SK-N-MC (cell line): ENCODE results near the gene SNX25.
"Not testable (repeated sequence)": the region's sequence is repeated elsewhere in the genome, so short reads cannot be mapped to it uniquely, and the experiment has no call there.

Experiments
- DNase-seq: peaks from one replicate; pipeline ENCODE4 v3.0.0-alpha.2; 2011; ENCODE audit warnings: low read depth, low spot score
- H3K27ac ChIP-seq: fragments of 200-600 bp; sonication (generic); 2 replicates; pipeline ENCODE4 v1.5.1; 2016; ENCODE audit warnings: mixed run types
- H3K36me3 ChIP-seq: fragments of 200-600 bp; sonication (generic); 2 replicates; pipeline ENCODE4 v1.6.1; 2017; ENCODE audit warnings: antibody characterized with exemption, low read length, mixed read lengths; ENCODE audit not compliant: insufficient read depth
- H3K4me3 ChIP-seq: fragments of 200-600 bp; sonication (generic); 2 replicates; pipeline ENCODE4 v1.5.1; 2016
- H3K9ac ChIP-seq: fragments of 200-600 bp; sonication (generic); 2 replicates; pipeline ENCODE4 v1.8.0; 2017; ENCODE audit warnings: mixed run types, mixed read lengths; ENCODE audit not compliant: insufficient read length
- H3K9me3 ChIP-seq: fragments of 200-600 bp; sonication (generic); 2 replicates; pipeline ENCODE4 v1.6.1; 2017; ENCODE audit warnings: low read depth, mild to moderate bottlenecking, antibody characterized with exemption, low read length, moderate library complexity, mixed read lengths
- EZH2 ChIP-seq: fragments of 200-600 bp; sonication (generic); IDR thresholded peaks from one replicate; pipeline ENCODE4 v1.6.1; 2017; ENCODE audit warnings: antibody characterized with exemption
- FOXP2 ChIP-seq: optimal IDR thresholded peaks from 2 replicates; pipeline ENCODE3; 2011; ENCODE audit warnings: mild to moderate bottlenecking, moderate library complexity; ENCODE audit not compliant: insufficient read depth; ENCODE audit errors: extremely low read length, control extremely low read depth
- POLR2AphosphoS5 ChIP-seq: IDR thresholded peaks from 2 replicates; pipeline ENCODE4 v1.6.1; 2012; ENCODE audit warnings: mild to moderate bottlenecking, low read depth, low read length, borderline replicate concordance

The SNX25 gene

GRCh38 chr4:185203486-185204237, 5.7 kb upstream of the SNX25 start, which contains the start of gene CFAP97:
Gene CFAP97, minus strand, starts transcription at chr4:185204000. Its CDS starts 12,804 bp downstream, at chr4:185191196.
- H3K9ac ChIP-seq = peak within 1 kb of the TSS; percentile 83
- DNase-seq = no peak
- H3K36me3 ChIP-seq = peaks cover 2% of the 10 kb centered on the region; the same call in 1 of the 2 replicates
- no peaks in the 10 kb centered on the region for H3K9me3 ChIP-seq
- H3K4me3 ChIP-seq = peak within 1 kb of the TSS; percentile 81
- TF ChIP-seq EZH2 = no peak
- TF ChIP-seq POLR2AphosphoS5 = peak; percentile 6; the same call in 1 of the 2 replicates
- TF ChIP-seq FOXP2 = no peak
- H3K27ac ChIP-seq = peak within 1 kb of the TSS; percentile 73

- TF ChIP-seq EZH2 (no peak), POLR2AphosphoS5 (no peak), FOXP2 (no peak)
- H3K9me3 ChIP-seq = no peaks in the 10 kb centered on the region
- H3K4me3 ChIP-seq = peak overlapping the region; percentile 81
- no peak for DNase-seq
- no peak overlapping the region; the same call in 1 of the 2 replicates for H3K27ac ChIP-seq
- H3K36me3 ChIP-seq = peaks cover 2% of the 10 kb centered on the region; the same call in 1 of the 2 replicates
- H3K9ac ChIP-seq = peak overlapping the region; percentile 83
Measured at GRCh38 chr4:185204238-185204910, 5.0 kb upstream of the SNX25 start.

DNA sequence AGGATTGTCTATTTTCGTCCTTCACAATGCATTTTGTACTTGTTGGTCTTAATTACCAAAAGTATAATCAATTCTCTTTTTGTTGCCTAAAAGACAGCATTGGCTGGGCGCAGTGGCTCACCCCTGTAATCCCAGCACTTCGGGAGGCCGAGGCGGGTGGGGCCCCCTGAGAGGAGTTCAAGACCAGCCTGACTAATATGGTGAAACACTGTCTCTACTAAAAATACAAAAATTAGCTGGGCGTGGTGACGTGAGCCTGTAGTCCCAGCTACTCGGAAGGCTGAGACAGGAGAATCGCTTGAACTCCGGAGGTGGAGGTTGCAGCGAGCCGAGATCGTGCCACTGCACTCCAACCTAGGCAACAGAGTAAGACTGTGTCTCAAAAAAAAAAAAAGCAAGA, 4.3 kb upstream of the SNX25 start:
- not testable (repeated sequence) for H3K36me3 ChIP-seq, DNase-seq, H3K9ac ChIP-seq, H3K9me3 ChIP-seq, H3K27ac ChIP-seq, H3K4me3 ChIP-seq

DNA sequence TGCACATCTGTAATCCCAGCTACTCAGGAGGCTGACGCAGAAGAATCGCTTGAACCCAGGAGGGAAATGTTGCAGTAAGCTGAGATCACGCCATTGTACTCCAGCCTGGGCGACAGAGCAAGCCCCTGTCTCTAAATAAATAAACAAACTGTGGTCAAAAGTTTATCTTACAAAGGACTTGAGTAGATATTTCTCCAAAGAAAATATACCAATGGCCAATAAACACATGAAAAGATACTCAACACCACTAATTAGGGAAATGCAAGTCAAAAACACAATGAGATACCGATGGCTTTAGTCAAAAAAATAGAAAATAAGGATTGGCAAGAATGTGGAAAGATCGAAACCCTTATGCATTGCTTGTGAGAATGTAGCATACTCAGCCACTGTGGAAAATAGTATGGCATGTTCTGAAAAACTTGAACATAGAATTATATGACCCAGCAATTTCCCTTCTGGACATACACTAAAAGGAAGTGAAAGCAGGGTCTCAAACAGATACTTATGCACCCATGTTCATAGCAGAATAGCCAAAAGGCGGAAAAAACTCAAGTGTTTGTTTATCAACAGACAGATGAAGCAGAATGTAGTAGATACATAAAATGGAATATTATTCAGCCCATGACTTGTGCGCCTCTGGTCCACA, 3.6 kb upstream of the SNX25 start:
- no peak overlapping the region for H3K27ac ChIP-seq
- TF ChIP-seq POLR2AphosphoS5 = no peak
- no peak for TF ChIP-seq FOXP2
- no peak for TF ChIP-seq EZH2
- DNase-seq = no peak
- no peaks in the 10 kb centered on the region for H3K9me3 ChIP-seq
- no peak overlapping the region for H3K9ac ChIP-seq
- H3K4me3 ChIP-seq = no peak overlapping the region
- no peaks in the 10 kb centered on the region for H3K36me3 ChIP-seq

DNA sequence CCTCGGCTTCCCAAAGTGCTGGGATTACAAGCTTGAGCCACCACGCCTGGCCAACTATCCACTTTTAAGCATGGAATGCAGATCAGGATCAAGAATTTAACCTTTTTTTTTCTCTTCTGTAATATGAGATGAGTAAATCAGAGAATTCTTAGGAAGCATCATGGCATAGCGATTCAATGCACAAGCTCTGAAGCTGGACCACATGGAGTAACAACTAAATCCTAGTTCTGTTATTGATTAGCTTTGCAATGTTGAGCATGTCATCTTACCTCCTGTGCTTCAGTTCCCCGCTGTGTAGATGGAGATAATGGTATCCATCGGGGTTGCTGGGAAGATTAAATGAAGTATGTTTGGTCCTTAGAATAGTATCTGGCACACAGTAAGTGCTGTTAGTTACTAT, 1.9 kb upstream of the SNX25 start:
- no peak overlapping the region for H3K27ac ChIP-seq

DNA sequence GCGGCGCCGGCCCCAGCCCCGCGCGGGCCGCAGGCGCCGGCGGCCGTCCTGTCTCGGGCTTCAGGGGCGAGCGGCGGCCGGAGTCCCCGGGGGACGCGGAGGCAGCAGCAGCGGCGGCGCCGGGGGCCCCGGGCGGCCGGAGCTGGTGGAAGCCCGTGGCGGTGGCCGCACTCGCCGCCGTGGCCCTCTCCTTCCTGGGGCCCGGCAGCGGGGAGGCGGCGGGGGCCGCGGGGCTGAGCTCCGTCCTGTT, 379 bp downstream of the SNX25 start:
- H3K27ac ChIP-seq, H3K9me3 ChIP-seq, H3K36me3 ChIP-seq, DNase-seq: not testable (repeated sequence)
- Histone ChIP-seq H3K4me3 (peak overlapping the region; percentile 95), H3K9ac (peak overlapping the region; percentile 70)

More for the DNA sequence above, 1.9 kb upstream of the SNX25 start:
- Histone ChIP-seq H3K4me3 (no peak overlapping the region), H3K36me3 (no peaks in the 10 kb centered on the region), H3K9me3 (no peaks in the 10 kb centered on the region), H3K9ac (no peak overlapping the region)
- DNase-seq = no peak
- no peak for TF ChIP-seq POLR2AphosphoS5
- TF ChIP-seq FOXP2 = no peak
- TF ChIP-seq EZH2 = no peak

DNA sequence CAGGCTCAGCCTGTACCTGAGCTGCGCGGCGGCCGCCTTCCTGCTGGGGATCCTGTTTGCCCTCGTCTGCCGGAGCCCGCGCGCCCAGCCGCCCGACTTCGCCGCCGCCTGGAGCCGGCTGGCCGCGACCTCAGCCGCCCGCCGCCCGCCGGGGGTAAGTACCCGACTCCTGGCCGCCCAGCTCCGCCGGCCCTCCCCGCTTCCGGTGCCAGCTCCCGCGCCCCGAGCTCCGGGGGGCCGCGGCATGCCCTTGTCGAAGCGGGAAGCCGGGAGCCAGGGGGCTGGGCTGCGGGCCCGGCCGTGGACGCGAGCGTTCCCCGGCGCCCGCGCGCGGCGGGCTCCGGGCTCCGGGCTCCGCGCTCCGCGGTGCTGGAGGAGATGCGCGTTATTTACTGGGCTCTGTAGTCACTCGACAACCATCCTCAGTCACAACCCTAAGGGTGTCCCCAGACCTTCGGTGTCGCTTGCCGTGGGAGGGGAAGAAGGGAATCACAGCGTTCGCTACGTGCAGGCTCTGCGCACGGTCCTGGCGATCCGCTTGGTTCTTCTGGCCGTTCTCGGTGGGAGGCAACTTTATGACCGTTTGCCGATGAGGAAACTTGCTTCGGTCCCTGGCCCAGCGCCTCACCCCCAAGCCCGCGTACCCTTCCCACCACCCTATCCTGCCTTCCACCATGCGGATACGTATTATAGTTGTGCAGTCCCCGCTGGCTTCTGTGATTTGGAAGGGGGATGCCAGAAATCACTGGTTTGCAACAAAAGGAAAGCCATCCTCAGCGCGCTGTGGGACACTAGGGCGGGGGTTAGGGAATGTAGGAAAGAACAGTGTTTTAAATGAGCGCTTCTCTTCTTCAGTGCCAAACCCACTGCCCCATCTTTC, 944 bp downstream of the SNX25 start:
- DNase-seq = no peak
- H3K9me3 ChIP-seq = no peaks in the 10 kb centered on the region
- peak overlapping the region; percentile 95 for H3K4me3 ChIP-seq
- TF ChIP-seq EZH2 (no peak), POLR2AphosphoS5 (no peak), FOXP2 (no peak)
- no peak overlapping the region for H3K27ac ChIP-seq
- no peaks in the 10 kb centered on the region for H3K36me3 ChIP-seq
- peak overlapping the region; percentile 70 for H3K9ac ChIP-seq

DNA sequence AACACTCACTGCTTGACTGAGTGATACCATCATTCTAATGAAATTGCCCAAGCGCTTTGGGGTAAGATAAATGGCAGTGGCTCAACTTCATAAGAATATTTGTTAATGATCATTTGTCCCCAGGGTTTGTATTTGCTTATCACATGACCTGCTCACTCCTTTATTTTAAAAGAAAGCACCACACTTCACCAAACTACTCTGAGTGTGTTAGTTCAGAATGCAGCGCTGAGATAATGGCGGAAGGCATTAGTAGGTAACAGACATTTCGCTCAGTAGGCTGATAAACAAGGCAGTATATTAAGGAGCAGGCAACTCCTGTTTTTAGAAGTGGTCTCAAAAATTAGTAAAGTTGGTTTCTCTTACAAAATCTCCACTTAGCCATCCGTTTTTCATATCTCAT, 1.6 kb downstream of the SNX25 start:
- H3K9ac ChIP-seq = peak overlapping the region; percentile 70
- H3K9me3 ChIP-seq = no peaks in the 10 kb centered on the region
- no peak for DNase-seq
- no peaks in the 10 kb centered on the region for H3K36me3 ChIP-seq
- TF ChIP-seq FOXP2 (no peak), EZH2 (no peak), POLR2AphosphoS5 (no peak)
- no peak overlapping the region for H3K27ac ChIP-seq
- peak overlapping the region; percentile 95 for H3K4me3 ChIP-seq
